HG02938 (cell line): ENCODE measurements around the gene HELLS.
A peak's percentile ranks its signal among the peaks of the same experiment; 100 is the strongest.
"Not testable (repeated sequence)": the region's sequence is repeated elsewhere in the genome, so short reads cannot be mapped to it uniquely, and the experiment has no call there.

Experiments
- ATAC-seq: cut with Tn5 transposase; IDR thresholded peaks from one replicate; pipeline ENCODE4 v1.9.1; 2021; ENCODE audit warnings: mild to moderate bottlenecking, moderate library complexity; ENCODE audit not compliant: unreplicated experiment

The HELLS gene

DNA sequence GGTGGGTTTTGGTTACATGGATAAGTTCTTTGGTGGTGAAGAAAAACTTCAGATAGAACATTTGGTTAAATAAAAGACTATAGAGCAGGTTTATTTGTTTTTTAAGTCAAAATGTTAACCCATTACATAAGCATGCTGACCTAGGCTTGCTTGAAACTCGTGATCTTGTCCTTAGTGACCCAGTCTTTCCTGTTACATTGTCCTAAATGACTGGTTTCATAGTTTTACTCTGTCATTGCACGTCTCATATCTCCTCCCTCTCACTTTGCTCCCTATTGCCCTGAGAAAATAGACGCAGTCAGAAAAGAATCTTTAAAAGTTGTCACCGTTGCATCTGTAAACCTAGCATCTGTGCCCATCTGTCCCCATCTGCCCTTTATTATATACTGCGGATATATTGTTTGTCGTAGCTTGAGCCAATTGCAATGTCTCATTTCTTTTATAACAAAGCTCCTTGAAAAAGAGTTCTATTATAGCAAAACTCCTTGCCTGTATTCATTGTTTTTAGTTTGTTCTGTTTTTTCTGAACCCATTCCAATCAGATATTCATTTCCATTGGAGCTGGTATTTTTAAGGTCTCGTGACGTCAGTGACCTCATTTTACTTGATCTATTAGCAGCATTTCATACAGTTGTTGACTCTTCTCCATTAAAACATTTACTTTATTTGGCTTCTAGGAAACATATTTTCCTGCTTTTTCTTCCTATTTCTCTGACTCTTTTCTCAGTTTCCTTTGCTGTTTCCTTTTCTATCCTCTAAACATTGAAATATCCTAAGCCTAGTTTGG is 57.3 kb downstream of the HELLS start:
- no peak for ATAC-seq

- ATAC-seq: peak; percentile 83
These were observed 61.5 kb downstream of the HELLS start for GRCh38 chr10:94607111-94607510.

DNA sequence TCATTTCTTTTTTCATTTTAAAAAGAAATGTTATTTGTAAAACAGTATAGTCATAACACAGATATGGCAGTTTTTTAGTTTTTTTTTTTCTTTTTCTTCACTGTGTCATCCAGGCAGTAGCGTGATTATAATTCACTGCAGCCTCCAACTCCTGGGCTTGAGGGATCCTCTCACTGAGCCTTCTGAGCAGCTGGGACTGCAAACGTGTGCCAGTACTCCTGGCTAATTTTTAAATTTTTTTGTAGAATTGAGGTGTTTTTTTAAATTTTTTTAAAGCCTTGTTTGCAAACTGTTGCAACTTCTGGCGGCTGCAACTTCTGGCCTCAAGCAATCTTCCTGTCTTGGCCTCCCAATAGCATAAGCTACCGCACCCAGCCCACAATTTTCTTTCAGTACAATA is 63.0 kb downstream of the HELLS start:
- no peak for ATAC-seq

GRCh38 chr10:94614558-94614957 is 69.0 kb downstream of the HELLS start:
- ATAC-seq: no peak

DNA sequence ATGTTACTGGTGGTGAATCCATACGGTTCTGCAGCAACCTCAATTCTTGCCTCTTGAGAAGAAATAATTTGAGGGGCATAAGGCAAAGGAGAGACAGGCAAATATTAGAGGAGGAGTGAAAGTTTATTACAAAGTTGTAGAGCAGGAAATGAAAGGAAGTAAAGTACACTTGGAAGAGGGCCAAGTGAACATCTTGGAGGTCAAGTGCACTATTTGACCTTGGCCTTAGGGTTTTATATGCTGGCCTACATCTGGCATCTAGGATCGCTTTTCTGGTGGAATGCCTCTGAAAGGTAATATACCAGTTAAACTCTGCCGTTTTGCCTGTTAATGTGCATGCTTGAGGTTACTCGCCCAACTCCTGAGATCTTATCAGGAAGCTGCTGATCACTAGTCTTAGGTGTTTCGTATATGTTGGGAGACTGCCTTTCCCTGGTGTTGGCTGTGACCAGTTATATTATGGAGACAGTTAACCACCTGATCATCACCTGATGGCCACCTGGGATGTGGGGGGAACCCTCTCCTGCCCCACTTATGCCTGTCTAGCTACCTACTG is 71.9 kb downstream of the HELLS start:
- ATAC-seq: no peak

- no peak for ATAC-seq
These were observed 77.1 kb downstream of the HELLS start for GRCh38 chr10:94622666-94623205.

DNA sequence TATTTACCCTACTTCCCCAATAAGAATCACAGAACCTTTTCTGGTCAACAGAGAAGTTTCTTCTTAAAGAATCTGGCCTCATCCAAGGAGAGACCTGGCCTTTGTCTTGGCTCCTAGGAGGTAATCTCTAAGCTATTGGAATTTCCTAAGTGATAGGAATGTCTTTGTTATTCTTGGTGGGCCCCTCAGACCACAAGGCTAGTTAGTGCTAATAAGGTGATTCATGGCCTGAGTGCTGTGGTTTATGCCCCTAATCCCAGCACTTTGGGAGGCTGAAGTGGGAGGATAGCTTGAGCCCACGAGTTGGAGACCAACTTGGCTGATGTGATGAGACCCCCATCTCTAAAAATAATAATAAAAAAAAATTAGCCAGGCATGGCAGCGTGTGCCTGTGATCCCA is 78.0 kb downstream of the HELLS start:
- no peak for ATAC-seq

- ATAC-seq: no peak
These were observed 80.9 kb downstream of the HELLS start for GRCh38 chr10:94626476-94626875.

- ATAC-seq: no peak
These were observed 81.9 kb downstream of the HELLS start for GRCh38 chr10:94627511-94627910.

- ATAC-seq: no peak
These were observed 84.6 kb downstream of the HELLS start for GRCh38 chr10:94630017-94630688.

- ATAC-seq: no peak
These were observed 85.7 kb downstream of the HELLS start for GRCh38 chr10:94631077-94631875.

DNA sequence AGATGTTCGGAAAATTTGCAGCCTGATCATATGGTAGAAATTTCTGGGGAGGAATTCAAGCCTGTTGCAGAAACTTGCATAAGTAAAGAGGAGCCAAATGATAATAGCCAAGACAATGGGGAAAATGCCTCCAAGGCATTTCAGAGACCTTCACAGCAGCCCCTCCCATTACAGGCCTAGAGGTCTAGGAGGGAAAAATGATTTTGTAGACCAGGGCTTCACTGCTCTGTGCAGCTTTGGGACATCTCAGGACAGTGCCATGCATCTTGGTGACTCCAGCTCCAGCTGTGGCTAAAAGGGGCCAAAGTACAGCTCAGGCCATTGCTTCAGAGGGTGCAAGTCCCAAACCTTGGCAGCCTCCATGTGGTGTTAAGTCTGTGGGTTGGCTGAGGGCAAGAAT is 87.4 kb downstream of the HELLS start:
- ATAC-seq: no peak

DNA sequence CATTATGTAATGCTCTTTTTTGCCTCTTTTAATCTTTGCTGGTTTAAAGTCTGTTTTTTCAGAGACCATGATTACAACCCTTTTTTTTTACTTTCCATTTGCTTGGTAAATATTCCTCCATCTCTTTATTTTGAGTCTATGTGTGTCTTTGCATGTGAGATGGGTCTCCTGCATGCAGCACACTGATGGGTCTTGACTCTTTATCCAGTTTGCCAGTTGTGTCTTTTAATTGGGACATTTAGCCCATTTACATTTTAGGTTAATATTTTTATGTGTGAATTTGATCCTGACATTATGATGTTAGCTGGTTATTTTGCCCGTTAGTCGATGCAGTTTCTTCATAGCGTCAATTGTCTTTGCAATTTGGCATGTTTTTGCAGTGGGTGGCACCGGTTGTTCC is 92.5 kb downstream of the HELLS start:
- ATAC-seq: not testable (repeated sequence)

GRCh38 chr10:94639902-94640301 is 94.3 kb downstream of the HELLS start:
- no peak for ATAC-seq

DNA sequence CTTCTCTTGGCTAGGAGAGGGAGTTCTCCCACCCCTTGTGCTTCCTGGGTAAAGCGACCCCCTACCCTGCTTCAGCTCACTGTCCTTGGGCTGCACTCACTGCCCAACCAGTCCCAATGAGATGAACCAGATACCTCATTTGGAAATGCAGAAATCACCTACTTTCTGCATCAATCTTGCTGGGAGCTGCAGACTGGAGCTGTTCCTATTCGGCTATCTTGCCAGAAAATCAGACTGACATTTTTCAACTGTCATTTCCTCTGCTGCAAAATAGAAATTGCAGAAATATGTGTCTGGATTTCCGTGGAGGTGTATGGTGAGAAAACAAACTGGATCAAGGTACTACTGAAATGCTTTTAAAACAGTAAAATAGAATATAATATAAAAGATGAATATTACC is 95.0 kb downstream of the HELLS start:
- ATAC-seq: no peak

DNA sequence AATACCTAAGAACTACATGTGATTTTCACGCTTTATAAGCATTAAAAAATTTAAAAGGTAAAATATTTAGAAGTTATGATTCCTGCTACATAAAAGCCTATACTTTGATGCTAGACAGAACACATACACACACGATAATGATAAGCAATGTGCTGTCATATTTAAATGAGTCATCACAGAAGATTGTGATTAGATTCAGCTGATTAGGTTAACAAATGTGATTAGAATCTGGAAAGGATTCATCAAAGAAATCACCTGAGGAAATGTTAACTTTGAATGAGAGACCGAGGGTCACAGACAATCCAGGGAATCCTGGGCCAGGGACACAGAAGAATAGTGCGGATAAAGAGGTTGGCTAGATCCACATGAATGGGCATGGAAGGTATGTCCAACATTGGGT is 95.9 kb downstream of the HELLS start:
- no peak for ATAC-seq

GRCh38 chr10:94644352-94644751 is 98.8 kb downstream of the HELLS start:
- ATAC-seq: no peak

- ATAC-seq: peak; percentile 88
These were observed 99.7 kb downstream of the HELLS start for GRCh38 chr10:94645285-94645684.
